ENCODE measurements around the gene LMO2. TPM values are rescaled to one million over a fixed set of nuclear protein-coding genes. Genes with fewer than 3 reads are reported as not detected.

LMO2 gene
- total RNA-seq, 1 donor from 2014 or later, result 12.7 TPM

DNA sequence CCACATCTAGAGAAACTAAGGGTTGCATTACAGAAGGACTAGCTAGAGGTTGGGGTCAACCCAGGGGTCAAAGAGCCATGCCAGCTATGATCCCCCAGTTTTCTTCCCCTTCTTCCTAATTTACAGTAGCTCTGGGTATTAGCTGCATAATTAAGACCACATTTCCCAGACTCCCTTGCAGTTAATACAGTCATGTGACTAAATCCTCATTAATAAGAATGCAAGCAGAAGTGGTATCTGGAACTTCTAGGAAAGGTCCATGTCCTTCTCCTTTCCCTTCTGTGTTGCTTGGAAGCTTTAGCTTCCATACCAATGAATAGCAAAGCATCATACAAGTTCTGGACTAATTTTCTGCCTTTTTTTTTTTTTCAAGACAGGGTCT, 19.1 kb upstream of the LMO2 start:
- H3K27me3 Mint-ChIP-seq, result peaks cover 3% of the 10 kb centered on the region
- no peaks in the 10 kb centered on the region for H3K36me3 Mint-ChIP-seq
- no peak for DNase-seq (ENCODE audit: extremely low spot score, unreplicated experiment)
- H3K9me3 Mint-ChIP-seq, result peaks cover 5% of the 10 kb centered on the region
- no peak overlapping the region for H3K4me3 Mint-ChIP-seq
- H3K4me1 Mint-ChIP-seq (ENCODE audit: unreplicated experiment), result peaks cover 32% of the 10 kb centered on the region
- H3K27ac Mint-ChIP-seq, result no peak overlapping the region
- TF ChIP-seq, protein P1, sequence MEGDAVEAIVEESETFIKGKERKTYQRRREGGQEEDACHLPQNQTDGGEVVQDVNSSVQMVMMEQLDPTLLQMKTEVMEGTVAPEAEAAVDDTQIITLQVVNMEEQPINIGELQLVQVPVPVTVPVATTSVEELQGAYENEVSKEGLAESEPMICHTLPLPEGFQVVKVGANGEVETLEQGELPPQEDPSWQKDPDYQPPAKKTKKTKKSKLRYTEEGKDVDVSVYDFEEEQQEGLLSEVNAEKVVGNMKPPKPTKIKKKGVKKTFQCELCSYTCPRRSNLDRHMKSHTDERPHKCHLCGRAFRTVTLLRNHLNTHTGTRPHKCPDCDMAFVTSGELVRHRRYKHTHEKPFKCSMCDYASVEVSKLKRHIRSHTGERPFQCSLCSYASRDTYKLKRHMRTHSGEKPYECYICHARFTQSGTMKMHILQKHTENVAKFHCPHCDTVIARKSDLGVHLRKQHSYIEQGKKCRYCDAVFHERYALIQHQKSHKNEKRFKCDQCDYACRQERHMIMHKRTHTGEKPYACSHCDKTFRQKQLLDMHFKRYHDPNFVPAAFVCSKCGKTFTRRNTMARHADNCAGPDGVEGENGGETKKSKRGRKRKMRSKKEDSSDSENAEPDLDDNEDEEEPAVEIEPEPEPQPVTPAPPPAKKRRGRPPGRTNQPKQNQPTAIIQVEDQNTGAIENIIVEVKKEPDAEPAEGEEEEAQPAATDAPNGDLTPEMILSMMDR (conservative IDR thresholded peaks at IDR 0.05), result no peak

DNA sequence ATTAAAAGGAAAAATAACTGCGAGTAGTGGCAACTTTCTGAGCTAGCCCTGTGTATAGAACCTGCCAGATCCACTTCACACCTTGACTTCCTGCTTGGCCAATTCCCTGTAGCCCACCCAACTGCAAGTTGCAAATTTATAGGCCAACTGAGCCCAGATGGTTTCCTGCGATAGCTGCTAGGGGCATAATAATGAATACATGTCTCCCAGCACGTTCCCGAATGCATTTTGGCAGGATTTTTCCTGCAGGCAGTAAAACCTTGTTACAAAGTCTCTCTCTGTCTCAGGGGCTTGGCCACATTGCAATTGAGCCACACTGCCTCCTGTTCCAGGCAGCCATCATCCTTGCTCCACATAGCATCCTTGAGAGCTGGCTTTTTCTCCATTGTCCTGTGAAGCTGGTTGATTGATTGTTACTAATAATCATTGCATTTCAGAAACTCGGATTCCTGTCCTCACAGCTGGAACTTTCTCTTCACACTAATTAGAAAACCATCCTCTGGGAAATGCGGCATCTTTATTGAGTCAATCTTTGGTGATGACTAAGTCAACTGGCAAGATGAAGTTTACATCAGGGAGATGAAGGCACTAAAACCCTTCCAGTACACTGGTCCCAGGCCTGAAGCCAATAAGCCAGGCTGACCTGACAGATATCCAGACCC, 18.6 kb upstream of the LMO2 start:
- no peaks in the 10 kb centered on the region for H3K27me3 Mint-ChIP-seq
- TF ChIP-seq, protein P1 (conservative IDR thresholded peaks at IDR 0.05), result no peak
- no peak for DNase-seq (ENCODE audit: extremely low spot score, unreplicated experiment)
- no peak overlapping the region for H3K4me3 Mint-ChIP-seq
- H3K4me1 Mint-ChIP-seq (ENCODE audit: unreplicated experiment), result peaks cover 32% of the 10 kb centered on the region
- H3K9me3 Mint-ChIP-seq, result peaks cover 5% of the 10 kb centered on the region
- H3K27ac Mint-ChIP-seq, result no peak overlapping the region
- no peaks in the 10 kb centered on the region for H3K36me3 Mint-ChIP-seq

DNA sequence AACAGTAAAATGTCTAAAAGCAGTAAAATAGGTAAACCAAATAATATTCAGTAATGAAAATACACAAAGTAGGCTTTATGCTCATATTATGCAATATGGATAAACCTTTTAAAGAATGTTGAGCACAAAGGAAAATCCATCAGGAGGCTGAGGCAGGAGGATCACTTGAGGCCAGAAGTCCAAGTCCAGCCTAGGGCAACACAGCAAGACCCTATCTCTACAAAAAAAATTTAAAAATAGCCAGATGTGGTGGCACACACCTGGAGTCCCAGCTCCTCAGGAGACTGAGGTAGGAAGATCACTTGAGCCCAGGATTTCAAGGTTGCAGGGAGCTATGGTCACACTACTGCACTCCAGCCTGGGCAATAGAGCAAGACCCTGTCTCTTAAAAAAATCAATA, 17.7 kb upstream of the LMO2 start:
- TF ChIP-seq, protein P1 (conservative IDR thresholded peaks at IDR 0.05), result no peak

DNA sequence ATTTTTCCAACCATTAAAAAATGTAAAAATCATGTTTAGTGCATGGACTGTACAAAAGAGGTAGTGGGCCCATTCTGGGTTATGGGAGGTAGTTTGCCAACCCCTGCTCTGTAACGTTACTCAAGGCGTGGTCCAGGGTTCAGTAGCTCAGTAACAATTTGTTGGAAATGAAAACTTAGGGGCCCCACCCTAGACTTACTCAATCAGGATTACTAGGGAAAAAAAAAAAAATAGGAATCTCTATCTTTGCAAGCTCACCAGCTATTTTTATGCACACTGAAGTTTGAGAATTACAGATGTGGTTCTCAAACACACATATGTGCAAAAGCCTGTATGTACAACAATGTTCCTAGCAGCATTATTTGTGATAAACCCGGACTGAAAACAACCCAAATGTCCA, 17.3 kb upstream of the LMO2 start:
- H3K36me3 Mint-ChIP-seq, result no peaks in the 10 kb centered on the region
- peaks cover 5% of the 10 kb centered on the region for H3K9me3 Mint-ChIP-seq

More for the DNA sequence above, 17.7 kb upstream of the LMO2 start:
- Mint-ChIP-seq H3K9me3 (peaks cover 5% of the 10 kb centered on the region), H3K27ac (no peak overlapping the region), H3K36me3 (no peaks in the 10 kb centered on the region), H3K4me1 (ENCODE audit: unreplicated experiment) (peaks cover 37% of the 10 kb centered on the region), H3K27me3 (no peaks in the 10 kb centered on the region), H3K4me3 (no peak overlapping the region)
- DNase-seq (ENCODE audit: extremely low spot score, unreplicated experiment), result no peak

DNA sequence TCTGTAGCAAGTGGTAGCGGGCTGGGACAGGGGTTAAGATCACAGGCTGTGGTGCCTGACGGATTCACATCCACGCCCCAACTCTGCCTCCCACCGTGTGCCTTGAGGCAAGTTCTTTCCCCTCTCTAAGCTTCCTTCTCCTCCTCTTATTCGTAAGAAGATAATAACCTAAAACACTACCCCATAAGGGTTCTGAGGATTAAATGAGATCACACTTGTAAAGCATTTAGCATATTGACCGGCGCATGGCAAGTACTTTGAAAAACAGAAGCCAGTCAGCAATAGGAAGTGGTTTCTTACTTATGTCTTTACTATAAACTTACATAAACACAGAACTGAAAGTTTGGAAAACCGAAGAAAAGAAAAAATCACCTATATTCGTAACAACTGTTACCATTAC, 15.5 kb upstream of the LMO2 start:
- Mint-ChIP-seq H3K36me3 (no peaks in the 10 kb centered on the region), H3K4me3 (no peak overlapping the region), H3K9me3 (no peaks in the 10 kb centered on the region), H3K27ac (no peak overlapping the region), H3K27me3 (peaks cover 5% of the 10 kb centered on the region), H3K4me1 (ENCODE audit: unreplicated experiment) (peaks cover 39% of the 10 kb centered on the region)
- DNase-seq (ENCODE audit: extremely low spot score, unreplicated experiment), result no peak
- TF ChIP-seq, protein P1 (conservative IDR thresholded peaks at IDR 0.05), result no peak

More for the DNA sequence above, 17.3 kb upstream of the LMO2 start:
- H3K4me1 Mint-ChIP-seq (ENCODE audit: unreplicated experiment), result peaks cover 41% of the 10 kb centered on the region
- H3K27ac Mint-ChIP-seq, result no peak overlapping the region
- H3K27me3 Mint-ChIP-seq, result peaks cover 3% of the 10 kb centered on the region
- no peak for DNase-seq (ENCODE audit: extremely low spot score, unreplicated experiment)
- no peak overlapping the region for H3K4me3 Mint-ChIP-seq
- TF ChIP-seq, protein P1 (conservative IDR thresholded peaks at IDR 0.05), result no peak

Measured in type B pancreatic cell (in vitro differentiated cells).